ENCODE data around the gene USP7.

Gene USP7

GRCh38 chr16:8964462-8964861, 756 bp upstream of the USP7 start:
- Histone ChIP-seq H3K4me3 (ENCODE audit: low read length in 2 of 2) (peak overlapping the region; percentile 66 to 77), H3K4ac (ENCODE audit: low read length) (no peak overlapping the region), H4K8ac (ENCODE audit: low read depth, low read length) (no peak overlapping the region), H2BK12ac (ENCODE audit: low read length) (no peak overlapping the region), H4K91ac (ENCODE audit: low read depth, low read length, poor library complexity) (no peak overlapping the region), H3K14ac (ENCODE audit: low read length) (no peak overlapping the region), H3K4me1 (ENCODE audit: control insufficient read depth in 2 of 2, insufficient read depth in 1 of 2, low read depth in 1 of 2, low read length in 2 of 2) (peaks cover 12 to 21% of the 10 kb centered on the region in 2 donors), H3K36me3 (replicated peaks in 1 of 2; ENCODE audit: control insufficient read depth in 2 of 2, insufficient read depth in 2 of 2, low read length in 2 of 2) (no peaks in the 10 kb centered on the region), H2BK120ac (ENCODE audit: low read depth, low read length) (no peak overlapping the region), H2AK5ac (ENCODE audit: low read depth, low read length) (no peak overlapping the region), H3K79me1 (ENCODE audit: low read depth, low read length) (peaks cover 10% of the 10 kb centered on the region), H3K18ac (ENCODE audit: low read length) (no peak overlapping the region), H3K9me3 (replicated peaks in 1 of 2; ENCODE audit: control insufficient read depth in 2 of 2, insufficient read depth in 1 of 2, low read depth in 1 of 2, low read length in 2 of 2) (no peaks in the 10 kb centered on the region), H3K27ac (replicated peaks; ENCODE audit: low read length) (no peak overlapping the region), H2AFZ (ENCODE audit: low read length) (peak overlapping the region; percentile 98), H3K9ac (ENCODE audit: low read depth, low read length, poor library complexity) (peak overlapping the region; percentile 17), H3K27me3 (ENCODE audit: control insufficient read depth in 3 of 3, insufficient read depth in 3 of 3, low read depth in 1 of 3, low read length in 3 of 3) (peaks cover 0 to 7% (median 6%) of the 10 kb centered on the region in 3 experiments), H3K23ac (ENCODE audit: low read depth, low read length, poor library complexity) (no peak overlapping the region), H3K4me2 (ENCODE audit: insufficient read depth, low read length, poor library complexity, severe bottlenecking) (peak overlapping the region; percentile 69), H2BK15ac (ENCODE audit: low read length) (no peak overlapping the region), H2BK5ac (ENCODE audit: low read length) (no peak overlapping the region)
- no CpG with 5 or more reads among the region's 6 CpGs for WGBS, 2 donors (ENCODE audit: extremely low coverage in 2 of 2, insufficient read length in 2 of 2, insufficient replicate concordance in 1 of 2)
- DNase-seq (ENCODE audit: low spot score): no peak

- H3K79me1 ChIP-seq (ENCODE audit: low read depth, low read length): peaks cover 15% of the 10 kb centered on the region
- no peaks in the 10 kb centered on the region for H3K9me3 ChIP-seq (replicated peaks in 1 of 2; ENCODE audit: control insufficient read depth in 2 of 2, insufficient read depth in 1 of 2, low read depth in 1 of 2, low read length in 2 of 2)
- H3K4me1 ChIP-seq (ENCODE audit: control insufficient read depth in 2 of 2, insufficient read depth in 1 of 2, low read depth in 1 of 2, low read length in 2 of 2): peaks cover 15 to 31% of the 10 kb centered on the region in 2 donors
- H4K8ac ChIP-seq (ENCODE audit: low read depth, low read length): no peak overlapping the region
- H3K4ac ChIP-seq (ENCODE audit: low read length): no peak overlapping the region
- no CpG with 5 or more reads among the region's 146 CpGs for WGBS, 2 donors (ENCODE audit: extremely low coverage in 2 of 2, insufficient read length in 2 of 2, insufficient replicate concordance in 1 of 2)
- no peak overlapping the region for H2BK15ac ChIP-seq (ENCODE audit: low read length)
- H2BK12ac ChIP-seq (ENCODE audit: low read length): no peak overlapping the region
- peak overlapping the region; percentile 94 for H3K4me2 ChIP-seq (ENCODE audit: insufficient read depth, low read length, poor library complexity, severe bottlenecking)
- no peak for DNase-seq (ENCODE audit: low spot score)
- no peak overlapping the region for H3K14ac ChIP-seq (ENCODE audit: low read length)
- H2BK120ac ChIP-seq (ENCODE audit: low read depth, low read length): no peak overlapping the region
- no peak overlapping the region for H2BK5ac ChIP-seq (ENCODE audit: low read length)
- H3K4me3 ChIP-seq (ENCODE audit: low read length in 2 of 2): peak overlapping the region; percentile 66 to 97
- H2AFZ ChIP-seq (ENCODE audit: low read length): peak overlapping the region; percentile 59
- H3K36me3 ChIP-seq (replicated peaks in 1 of 2; ENCODE audit: control insufficient read depth in 2 of 2, insufficient read depth in 2 of 2, low read length in 2 of 2): no peaks in the 10 kb centered on the region
- peaks cover 0 to 7% (median 6%) of the 10 kb centered on the region in 3 experiments for H3K27me3 ChIP-seq (ENCODE audit: control insufficient read depth in 3 of 3, insufficient read depth in 3 of 3, low read depth in 1 of 3, low read length in 3 of 3)
- H2AK5ac ChIP-seq (ENCODE audit: low read depth, low read length): peak overlapping the region; percentile 51
- peak overlapping the region; percentile 87 for H3K9ac ChIP-seq (ENCODE audit: low read depth, low read length, poor library complexity)
- H3K18ac ChIP-seq (ENCODE audit: low read length): peak overlapping the region; percentile 94
- peak overlapping the region; percentile 59 for H3K23ac ChIP-seq (ENCODE audit: low read depth, low read length, poor library complexity)
- no peak overlapping the region for H4K91ac ChIP-seq (ENCODE audit: low read depth, low read length, poor library complexity)
- peak overlapping the region; percentile 55 for H3K27ac ChIP-seq (replicated peaks; ENCODE audit: low read length)
These were observed 491 bp downstream of the USP7 start for GRCh38 chr16:8963010-8963820.

GRCh38 chr16:8962393-8963009, 1.2 kb downstream of the USP7 start:
- Histone ChIP-seq H2BK12ac (ENCODE audit: low read length) (no peak overlapping the region), H2AK5ac (ENCODE audit: low read depth, low read length) (peak overlapping the region; percentile 51), H3K4me2 (ENCODE audit: insufficient read depth, low read length, poor library complexity, severe bottlenecking) (peak overlapping the region; percentile 94), H3K36me3 (replicated peaks in 1 of 2; ENCODE audit: control insufficient read depth in 2 of 2, insufficient read depth in 2 of 2, low read length in 2 of 2) (no peaks in the 10 kb centered on the region), H2BK15ac (ENCODE audit: low read length) (no peak overlapping the region), H3K4ac (ENCODE audit: low read length) (no peak overlapping the region), H3K4me1 (ENCODE audit: control insufficient read depth in 2 of 2, insufficient read depth in 1 of 2, low read depth in 1 of 2, low read length in 2 of 2) (peaks cover 18 to 36% of the 10 kb centered on the region in 2 donors), H2BK5ac (ENCODE audit: low read length) (no peak overlapping the region), H3K23ac (ENCODE audit: low read depth, low read length, poor library complexity) (peak overlapping the region; percentile 59), H3K18ac (ENCODE audit: low read length) (peak overlapping the region; percentile 94), H3K27me3 (ENCODE audit: control insufficient read depth in 3 of 3, insufficient read depth in 3 of 3, low read depth in 1 of 3, low read length in 3 of 3) (peaks cover 0 to 7% (median 6%) of the 10 kb centered on the region in 3 experiments), H3K4me3 (ENCODE audit: low read length in 2 of 2) (peak overlapping the region; percentile 66 to 97), H2AFZ (ENCODE audit: low read length) (peak overlapping the region; percentile 59), H3K27ac (replicated peaks; ENCODE audit: low read length) (no peak overlapping the region), H4K8ac (ENCODE audit: low read depth, low read length) (no peak overlapping the region), H2BK120ac (ENCODE audit: low read depth, low read length) (no peak overlapping the region), H3K14ac (ENCODE audit: low read length) (peak overlapping the region; percentile 77), H4K91ac (ENCODE audit: low read depth, low read length, poor library complexity) (no peak overlapping the region), H3K79me1 (ENCODE audit: low read depth, low read length) (peaks cover 18% of the 10 kb centered on the region), H3K9me3 (replicated peaks in 1 of 2; ENCODE audit: control insufficient read depth in 2 of 2, insufficient read depth in 1 of 2, low read depth in 1 of 2, low read length in 2 of 2) (no peaks in the 10 kb centered on the region), H3K9ac (ENCODE audit: low read depth, low read length, poor library complexity) (peak overlapping the region; percentile 87)
- no peak for DNase-seq (ENCODE audit: low spot score)
- WGBS, 2 donors (ENCODE audit: extremely low coverage in 2 of 2, insufficient read length in 2 of 2, insufficient replicate concordance in 1 of 2): no CpG with 5 or more reads among the region's 50 CpGs

GRCh38 chr16:8961811-8962390, 1.8 kb downstream of the USP7 start:
- no peak overlapping the region for H2BK15ac ChIP-seq (ENCODE audit: low read length)
- H2AK5ac ChIP-seq (ENCODE audit: low read depth, low read length): no peak overlapping the region
- no peak overlapping the region for H3K27ac ChIP-seq (replicated peaks; ENCODE audit: low read length)
- H3K4me3 ChIP-seq (ENCODE audit: low read length in 2 of 2): peak overlapping the region; percentile 66 to 97
- no peak overlapping the region for H2AFZ ChIP-seq (ENCODE audit: low read length)
- no peaks in the 10 kb centered on the region for H3K36me3 ChIP-seq (replicated peaks in 1 of 2; ENCODE audit: control insufficient read depth in 2 of 2, insufficient read depth in 2 of 2, low read length in 2 of 2)
- 100% methylated on average over 1 of the region's 15 CpGs; no CpG with 5 or more reads in 1 of the 2 donors for WGBS, 2 donors (ENCODE audit: extremely low coverage in 2 of 2, insufficient read length in 2 of 2, insufficient replicate concordance in 1 of 2)
- no peak overlapping the region for H3K4ac ChIP-seq (ENCODE audit: low read length)
- no peaks in the 10 kb centered on the region for H3K9me3 ChIP-seq (replicated peaks in 1 of 2; ENCODE audit: control insufficient read depth in 2 of 2, insufficient read depth in 1 of 2, low read depth in 1 of 2, low read length in 2 of 2)
- H4K8ac ChIP-seq (ENCODE audit: low read depth, low read length): no peak overlapping the region
- DNase-seq (ENCODE audit: low spot score): no peak
- no peak overlapping the region for H2BK120ac ChIP-seq (ENCODE audit: low read depth, low read length)
- peak overlapping the region; percentile 87 for H3K9ac ChIP-seq (ENCODE audit: low read depth, low read length, poor library complexity)
- H2BK12ac ChIP-seq (ENCODE audit: low read length): no peak overlapping the region
- peak overlapping the region; percentile 94 for H3K4me2 ChIP-seq (ENCODE audit: insufficient read depth, low read length, poor library complexity, severe bottlenecking)
- no peak overlapping the region for H3K18ac ChIP-seq (ENCODE audit: low read length)
- H3K79me1 ChIP-seq (ENCODE audit: low read depth, low read length): peaks cover 18% of the 10 kb centered on the region
- no peak overlapping the region for H3K14ac ChIP-seq (ENCODE audit: low read length)
- H4K91ac ChIP-seq (ENCODE audit: low read depth, low read length, poor library complexity): no peak overlapping the region
- H3K27me3 ChIP-seq (ENCODE audit: control insufficient read depth in 3 of 3, insufficient read depth in 3 of 3, low read depth in 1 of 3, low read length in 3 of 3): peaks cover 0 to 7% (median 6%) of the 10 kb centered on the region in 3 experiments
- no peak overlapping the region for H3K23ac ChIP-seq (ENCODE audit: low read depth, low read length, poor library complexity)
- no peak overlapping the region for H2BK5ac ChIP-seq (ENCODE audit: low read length)
- peaks cover 18 to 36% of the 10 kb centered on the region in 2 donors for H3K4me1 ChIP-seq (ENCODE audit: control insufficient read depth in 2 of 2, insufficient read depth in 1 of 2, low read depth in 1 of 2, low read length in 2 of 2)
